ENCODE measurements around the gene PLPP4.

DNA sequence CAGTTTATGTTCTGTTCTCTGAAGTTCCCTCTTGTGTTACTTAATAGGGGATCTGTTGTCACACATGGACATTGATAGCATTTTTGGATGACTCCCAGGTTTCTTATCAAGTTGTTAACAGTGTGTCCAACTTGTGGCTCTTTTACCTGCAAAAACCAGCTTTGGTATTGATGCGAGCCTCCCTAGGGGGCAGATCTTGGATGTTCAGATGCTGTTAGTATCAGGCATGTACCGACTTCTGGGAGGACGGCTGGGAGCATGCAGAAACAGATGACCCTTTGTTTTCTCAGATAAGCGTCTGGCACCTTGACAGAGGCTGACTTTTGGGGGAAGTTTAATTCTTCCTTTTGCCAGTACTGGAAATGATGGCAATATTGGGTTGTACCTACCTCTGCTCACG is 2.2 kb downstream of the PLPP4 start:
- TF ChIP-seq CTCF (IDR thresholded peaks at IDR 0.05 in 8 of 11, conservative IDR thresholded peaks at IDR 0.05 in 3 of 11) (no peak), POLR2A (IDR thresholded peaks at IDR 0.05) (no peak), POLR2AphosphoS5 (IDR thresholded peaks at IDR 0.05) (no peak)
